Lower leg skin (tissue), 4 donors: ENCODE results near the gene RAB19. TPM values are rescaled to one million over a fixed set of nuclear protein-coding genes. Genes with fewer than 3 reads are reported as not detected.
A peak's percentile ranks its signal among the peaks of the same experiment; 100 is the strongest.

Source experiments
- DNase-seq, 2 donors: peaks; one replicate each; pipeline ENCODE4 v3.0.0-alpha.2; 2019; ENCODE audit warnings: low spot score in 2 of 2
- H3K4me3 ChIP-seq: fragments of 200-600 bp; sonication (generic); 2 replicates; pipeline ENCODE4 v1.5.1; 2017; ENCODE audit warnings: mild to moderate bottlenecking, low read depth; ENCODE audit not compliant: poor library complexity, severe bottlenecking
- POLR2A ChIP-seq, 2 donors: fragments of 450-650 bp; IDR thresholded peaks; one replicate each; pipeline ENCODE4 v1.6.1; 2016 to 2017; ENCODE audit warnings: antibody characterized with exemption in 2 of 2, mild to moderate bottlenecking in 1 of 2, moderate library complexity in 1 of 2
- WGBS, 2 donors: methylation state at CpG; one replicate each; pipeline ENCODE4 v1.1.5; 2018; 5-methylcytosine and 5-hydroxymethylcytosine counted together
- intact Hi-C: fragments of 100-400 bp; cut with DNase I; formaldehyde crosslinking; loops from one replicate; pipeline ENCODE4 v1.15.0; 2023; ENCODE audit warnings: low total_unique reads
- total RNA-seq, 4 donors: library from RNA; depleted of rRNA; stranded (reverse); fragments of >200 nt; gene quantifications; one replicate each; pipeline ENCODE4 v1.1.0, GENCODE V29; 2016
- TF ChIP-seq, protein P1 (sequence below), 3 donors: fragments of 450-650 bp; IDR thresholded peaks; one replicate each; pipeline ENCODE4 v1.5.1; 2016; ENCODE audit warnings: antibody characterized with exemption in 3 of 3, mild to moderate bottlenecking in 3 of 3, moderate library complexity in 2 of 3

RAB19 gene, protein sequence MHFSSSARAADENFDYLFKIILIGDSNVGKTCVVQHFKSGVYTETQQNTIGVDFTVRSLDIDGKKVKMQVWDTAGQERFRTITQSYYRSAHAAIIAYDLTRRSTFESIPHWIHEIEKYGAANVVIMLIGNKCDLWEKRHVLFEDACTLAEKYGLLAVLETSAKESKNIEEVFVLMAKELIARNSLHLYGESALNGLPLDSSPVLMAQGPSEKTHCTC
- 1 to 10 TPM in 1 of 4 donors, under 1 TPM in 2, not detected in 1; 0.47 to 1.5 (median 0.72) TPM for total RNA-seq

DNA sequence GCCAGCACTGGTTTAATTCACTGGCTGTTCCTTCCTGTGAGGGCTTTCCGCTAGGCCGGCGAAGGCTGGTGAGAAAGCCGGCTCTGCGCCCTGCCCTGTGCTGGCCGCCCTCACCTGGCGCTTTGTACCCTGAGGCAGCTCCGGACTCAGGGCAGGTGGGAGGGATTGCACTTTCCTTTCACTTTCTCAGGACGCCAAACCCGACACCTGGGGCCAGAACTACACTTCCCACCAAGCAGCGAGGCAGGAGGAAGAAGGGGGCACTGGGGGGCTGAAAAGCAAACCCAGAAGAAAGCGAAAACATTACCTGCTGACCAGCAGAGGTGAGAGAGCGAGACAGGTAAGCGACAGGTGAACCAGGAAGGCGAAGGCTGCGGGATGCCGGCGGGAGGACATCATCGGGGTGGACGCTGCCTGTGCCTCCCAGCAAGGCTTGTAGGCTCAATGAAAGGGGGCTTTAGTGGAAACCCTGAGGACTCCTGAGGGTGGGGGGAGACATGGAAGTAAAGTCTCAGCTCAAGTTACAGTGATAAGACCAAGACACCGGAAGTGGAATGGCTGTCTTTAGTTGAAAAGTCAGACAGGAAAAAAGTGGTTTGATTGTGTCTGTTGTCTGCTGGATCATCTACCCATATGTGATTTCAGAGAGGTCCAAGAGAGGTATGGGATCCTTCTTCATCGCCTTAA is at the start of gene RAB19:
TSS of gene RAB19 (plus strand) at position 181 of the 687 bp plus-strand sequence. CDS start 3,589 bp downstream, outside the sequence.
- 19 to 20% methylated on average over 22 of the region's 22 CpGs for WGBS, 2 donors
- TF ChIP-seq, protein P1, sequence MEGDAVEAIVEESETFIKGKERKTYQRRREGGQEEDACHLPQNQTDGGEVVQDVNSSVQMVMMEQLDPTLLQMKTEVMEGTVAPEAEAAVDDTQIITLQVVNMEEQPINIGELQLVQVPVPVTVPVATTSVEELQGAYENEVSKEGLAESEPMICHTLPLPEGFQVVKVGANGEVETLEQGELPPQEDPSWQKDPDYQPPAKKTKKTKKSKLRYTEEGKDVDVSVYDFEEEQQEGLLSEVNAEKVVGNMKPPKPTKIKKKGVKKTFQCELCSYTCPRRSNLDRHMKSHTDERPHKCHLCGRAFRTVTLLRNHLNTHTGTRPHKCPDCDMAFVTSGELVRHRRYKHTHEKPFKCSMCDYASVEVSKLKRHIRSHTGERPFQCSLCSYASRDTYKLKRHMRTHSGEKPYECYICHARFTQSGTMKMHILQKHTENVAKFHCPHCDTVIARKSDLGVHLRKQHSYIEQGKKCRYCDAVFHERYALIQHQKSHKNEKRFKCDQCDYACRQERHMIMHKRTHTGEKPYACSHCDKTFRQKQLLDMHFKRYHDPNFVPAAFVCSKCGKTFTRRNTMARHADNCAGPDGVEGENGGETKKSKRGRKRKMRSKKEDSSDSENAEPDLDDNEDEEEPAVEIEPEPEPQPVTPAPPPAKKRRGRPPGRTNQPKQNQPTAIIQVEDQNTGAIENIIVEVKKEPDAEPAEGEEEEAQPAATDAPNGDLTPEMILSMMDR (IDR thresholded peaks at IDR 0.05) = no peak
- no peak for TF ChIP-seq POLR2A (IDR thresholded peaks at IDR 0.05)
- intact Hi-C loops = no loop called here
- peak within 1 kb of the TSS; percentile 28 for H3K4me3 ChIP-seq
- no peak for DNase-seq

DNA sequence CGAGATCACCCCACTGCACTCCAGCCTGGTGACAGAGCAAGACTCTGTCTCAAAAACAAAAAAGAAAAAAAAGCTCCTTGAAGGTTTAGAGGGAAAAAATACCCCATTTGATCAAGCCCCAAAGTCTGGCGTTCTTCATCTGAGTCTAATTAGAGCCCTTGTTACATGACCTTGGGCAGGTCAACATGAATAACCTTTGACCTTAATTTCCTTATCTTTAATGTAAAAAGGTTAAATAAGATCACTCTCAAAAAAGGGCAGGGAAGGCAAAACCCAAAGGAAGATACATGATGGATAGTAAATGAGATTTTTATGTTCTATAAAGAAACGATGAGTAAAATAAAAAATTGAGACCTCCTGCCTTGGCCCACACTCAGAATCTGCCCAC is 45.8 kb upstream of the RAB19 start:
- intact Hi-C loops = no loop called here
- WGBS, 2 donors = 81 to 88% methylated on average over 3 of the region's 3 CpGs

DNA sequence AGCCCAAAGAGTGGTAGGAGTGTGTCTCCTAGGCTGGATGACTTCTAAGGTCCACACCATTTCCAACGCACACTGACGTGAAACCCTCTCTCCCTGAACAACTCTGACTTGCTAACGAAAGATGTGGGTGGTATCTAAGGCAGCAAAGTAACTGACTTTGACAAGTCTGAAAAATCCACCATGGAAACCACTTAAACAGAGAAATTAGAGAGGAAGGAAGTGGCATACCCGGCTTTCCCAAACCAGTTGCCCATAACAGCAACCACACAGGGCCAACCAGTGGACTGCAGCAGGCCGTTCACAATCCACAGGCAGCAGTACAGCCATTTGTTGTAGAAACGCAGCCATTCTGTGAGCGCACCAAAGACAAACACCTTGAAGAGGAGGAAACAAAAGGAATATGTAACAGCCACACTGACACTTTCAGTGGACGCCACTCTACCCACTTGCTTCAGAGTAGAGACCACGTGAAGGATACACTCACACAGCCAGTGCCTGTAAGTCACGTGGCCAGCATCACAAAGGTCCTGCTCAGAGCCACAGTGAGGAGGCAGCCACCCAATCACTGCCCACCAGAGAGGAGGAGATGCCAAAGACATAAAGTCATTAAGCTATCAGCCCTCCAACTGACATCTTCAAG is 45.3 kb upstream of the RAB19 start:
- 80 to 81% methylated on average over 10 of the region's 10 CpGs for WGBS, 2 donors
- intact Hi-C loops = no loop called here
- H3K4me3 ChIP-seq = no peak overlapping the region
- TF ChIP-seq, protein P1 (IDR thresholded peaks at IDR 0.05) = no peak
- no peak for TF ChIP-seq POLR2A (IDR thresholded peaks at IDR 0.05)
- no peak for DNase-seq

More for the DNA sequence above, 45.8 kb upstream of the RAB19 start:
- H3K4me3 ChIP-seq = no peak overlapping the region
- DNase-seq = no peak
- TF ChIP-seq POLR2A (IDR thresholded peaks at IDR 0.05) = no peak
- TF ChIP-seq, protein P1 (IDR thresholded peaks at IDR 0.05) = no peak

DNA sequence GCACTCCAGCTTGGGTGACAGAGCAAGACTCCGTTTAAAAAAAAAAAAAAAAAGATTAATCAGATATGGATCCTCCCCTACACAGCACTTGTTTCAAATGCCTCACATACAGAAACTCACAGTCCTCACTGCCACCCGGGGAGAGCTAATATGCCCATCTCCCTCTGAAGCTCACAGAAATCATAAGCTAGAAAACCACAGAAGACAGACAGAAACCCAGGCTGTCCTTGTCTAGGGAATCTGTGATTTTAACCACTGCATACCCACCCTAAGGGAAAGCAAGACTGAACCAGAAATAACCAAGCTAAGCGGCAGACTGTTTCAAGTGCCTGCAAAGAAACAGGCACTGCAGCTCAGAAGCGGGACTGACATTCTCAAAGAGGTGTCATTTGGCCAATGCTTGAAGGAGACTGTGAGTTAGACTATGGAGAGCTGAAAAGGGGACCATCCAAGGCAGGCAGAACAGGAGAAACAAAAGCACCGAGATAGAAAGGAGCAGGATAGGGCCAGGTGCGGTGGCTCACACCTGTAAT is 43.1 kb upstream of the RAB19 start:
- no peak for DNase-seq
- H3K4me3 ChIP-seq = no peak overlapping the region
- 81 to 84% methylated on average over 5 to 6 of the region's 6 CpGs for WGBS, 2 donors
- intact Hi-C loops = no loop called here
- no peak for TF ChIP-seq POLR2A (IDR thresholded peaks at IDR 0.05)
- TF ChIP-seq, protein P1 (IDR thresholded peaks at IDR 0.05) = no peak

DNA sequence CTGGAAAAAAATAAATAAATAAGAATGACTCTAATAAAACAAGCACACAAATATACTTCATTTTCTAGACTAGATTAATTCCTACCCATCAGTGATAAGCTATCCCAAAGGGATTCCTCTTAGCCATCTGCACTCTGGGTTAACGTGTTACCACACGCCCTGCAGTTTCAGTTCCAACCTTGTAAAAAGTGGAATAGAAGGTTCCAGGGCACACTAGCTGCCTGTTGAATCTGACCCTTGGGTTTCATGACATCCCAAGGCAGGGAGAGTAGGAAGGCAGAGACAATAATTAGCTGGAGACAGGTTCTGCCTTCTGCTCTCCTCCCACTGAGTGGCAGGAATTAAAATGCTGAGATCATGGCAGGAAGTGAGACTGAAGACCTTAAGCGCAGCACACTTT is 39.0 kb upstream of the RAB19 start:
- intact Hi-C loops = no loop called here
- WGBS, 2 donors = 47 to 48% methylated on average over 3 of the region's 3 CpGs
- DNase-seq = no peak
- H3K4me3 ChIP-seq = no peak overlapping the region
- TF ChIP-seq POLR2A (IDR thresholded peaks at IDR 0.05) = no peak
- TF ChIP-seq, protein P1 (IDR thresholded peaks at IDR 0.05) = no peak
